NB4 (cell line): ENCODE data around the gene MAPRE3.
A peak's percentile ranks its signal among the peaks of the same experiment; 100 is the strongest.

ENCODE experiments used
- DNase-seq: peaks from one replicate; pipeline ENCODE4 v3.0.0; 2010; ENCODE audit warnings: low read depth
- H3K4me3 ChIP-seq: one replicate; pipeline ENCODE4 v1.5.1; 2011; ENCODE audit warnings: mild to moderate bottlenecking, low read depth, low read length, moderate library complexity
- CTCF ChIP-seq: IDR thresholded peaks from one replicate; pipeline ENCODE4 v1.5.1; 2012; ENCODE audit warnings: low read depth, low read length
- MAX ChIP-seq: IDR thresholded peaks from 2 replicates; pipeline ENCODE4 v1.6.1; 2011; ENCODE audit warnings: low read depth, low read length
- MYC ChIP-seq: IDR thresholded peaks from 2 replicates; pipeline ENCODE4 v1.6.1; 2011; ENCODE audit warnings: low read depth, low read length
- POLR2A ChIP-seq: IDR thresholded peaks from 2 replicates; pipeline ENCODE4 v1.6.1; 2011; ENCODE audit warnings: mild to moderate bottlenecking; ENCODE audit not compliant: insufficient read length; ENCODE audit errors: extremely low read depth

The MAPRE3 gene

GRCh38 chr2:26938399-26939118, 31.9 kb upstream of the MAPRE3 start:
- TF ChIP-seq CTCF: no peak
- TF ChIP-seq MYC: no peak
- no peak for TF ChIP-seq POLR2A
- TF ChIP-seq MAX: no peak
- DNase-seq: peak; percentile 32

GRCh38 chr2:26940001-26940400, 30.4 kb upstream of the MAPRE3 start:
- no peak overlapping the region for H3K4me3 ChIP-seq
- TF ChIP-seq MYC: no peak
- TF ChIP-seq CTCF: no peak
- no peak for TF ChIP-seq POLR2A
- DNase-seq: no peak

More at GRCh38 chr2:26938399-26939118, 31.9 kb upstream of the MAPRE3 start:
- no peak overlapping the region for H3K4me3 ChIP-seq

GRCh38 chr2:26941486-26941885, 29.0 kb upstream of the MAPRE3 start:
- DNase-seq: no peak
- TF ChIP-seq MAX (no peak), CTCF (no peak), MYC (no peak), POLR2A (no peak)

GRCh38 chr2:26942543-26943295, 27.7 kb upstream of the MAPRE3 start:
- peak; percentile 78 for DNase-seq
- peak; percentile 86 for TF ChIP-seq CTCF
- TF ChIP-seq MYC: no peak
- no peak overlapping the region for H3K4me3 ChIP-seq

More at GRCh38 chr2:26941486-26941885, 29.0 kb upstream of the MAPRE3 start:
- no peak overlapping the region for H3K4me3 ChIP-seq

GRCh38 chr2:26945991-26946750, 24.3 kb upstream of the MAPRE3 start:
- H3K4me3 ChIP-seq: no peak overlapping the region
- no peak for TF ChIP-seq POLR2A
- no peak for TF ChIP-seq MAX
- TF ChIP-seq MYC: no peak
- no peak for TF ChIP-seq CTCF
- DNase-seq: no peak
